K562 (cell line): ENCODE measurements around the gene TGFBR1.

Source experiments
- ATF1 ChIP-seq, 2 experiments: fragments of 450-650 bp in 1 of 2; IDR thresholded peaks; 2 replicates each; pipeline ENCODE4 v1.6.1; 2016; ENCODE audit warnings: missing compliant biosample characterization in 1 of 2, missing genetic modification characterization in 1 of 2
- BCLAF1 ChIP-seq, 2 experiments: fragments of 450-650 bp in 1 of 2; IDR thresholded peaks; 2 replicates each; pipeline ENCODE4 v1.6.1; 2011 to 2017; ENCODE audit warnings: low read depth in 2 of 2, antibody characterized with exemption in 1 of 2, borderline replicate concordance in 1 of 2, low read length in 1 of 2, mild to moderate bottlenecking in 1 of 2, mixed read lengths in 1 of 2; ENCODE audit not compliant: control insufficient read depth in 1 of 2
- BRCA1 ChIP-seq, 2 experiments: fragments of 450-650 bp in 1 of 2; sonication (generic) in 1 of 2; formaldehyde crosslinking in 1 of 2; IDR thresholded peaks; 2 replicates each; pipeline versions ENCODE4 v1.5.0 to v1.6.1; 2017 to 2020; ENCODE audit warnings: mild to moderate bottlenecking in 1 of 2, missing genetic modification reagents in 1 of 2
- EZH2 ChIP-seq: IDR thresholded peaks from 2 replicates; pipeline ENCODE4 v1.6.1; 2012; ENCODE audit warnings: low read depth, mild to moderate bottlenecking, inconsistent platforms, low read length, borderline replicate concordance
- HDAC1 ChIP-seq, 2 experiments: fragments of 450-650 bp; IDR thresholded peaks; 2 replicates each; pipeline ENCODE4 v1.6.1; 2016 to 2017; ENCODE audit warnings: inconsistent platforms in 1 of 2, mild to moderate bottlenecking in 1 of 2, moderate library complexity in 1 of 2
- POLR2A ChIP-seq: fragments of 450-650 bp; conservative IDR thresholded peaks from 2 replicates; pipeline ENCODE4 v1.6.1; 2016
- PTBP1 ChIP-seq: fragments of 200-400 bp; formaldehyde crosslinking; IDR thresholded peaks from 2 replicates; pipeline ENCODE4 v1.6.1; 2017; ENCODE audit warnings: low read depth, low read length
- RBM14 ChIP-seq: fragments of 200-400 bp; formaldehyde crosslinking; IDR thresholded peaks from 2 replicates; pipeline ENCODE4 v1.6.1; 2018; ENCODE audit warnings: low read depth, mild to moderate bottlenecking, low read length, moderate library complexity, borderline replicate concordance; ENCODE audit not compliant: insufficient read depth
- SREBF2 ChIP-seq: sonication (generic); formaldehyde crosslinking; IDR thresholded peaks from 2 replicates; pipeline ENCODE4 v1.4.0; 2020; ENCODE audit warnings: mild to moderate bottlenecking, missing genetic modification reagents
- TF ChIP-seq, protein P1 (sequence below): fragments of 250-450 bp; sonication (Bioruptor Pico); IDR thresholded peaks from 2 replicates; pipeline ENCODE4 v1.5.0; 2022; ENCODE audit warnings: mild to moderate bottlenecking
- TF ChIP-seq, protein P2 (sequence below): sonication (generic); formaldehyde crosslinking; IDR thresholded peaks from 2 replicates; pipeline ENCODE4 v1.8.1; 2022; ENCODE audit warnings: missing genetic modification reagents

DNA sequence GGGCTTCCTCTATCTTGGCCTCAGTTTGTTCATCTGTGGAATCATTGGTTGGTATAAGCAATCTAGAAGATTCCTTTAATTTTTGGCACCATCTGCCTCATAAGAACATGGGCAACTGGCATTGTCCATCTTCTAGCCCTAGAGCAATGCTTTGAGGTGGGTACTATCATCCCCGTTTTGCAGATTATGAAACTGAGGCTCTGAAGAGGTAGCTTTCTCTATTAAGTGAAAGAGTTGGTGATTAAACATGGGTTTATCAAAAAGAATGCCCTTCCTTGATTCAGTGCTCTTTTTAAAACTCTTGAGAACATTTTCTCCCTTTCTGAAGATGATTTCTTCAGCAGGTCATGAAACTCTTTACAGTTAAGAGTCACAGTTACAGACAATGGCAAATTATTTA lies 42.4 kb upstream of the TGFBR1 start:
- TF ChIP-seq, protein P1, sequence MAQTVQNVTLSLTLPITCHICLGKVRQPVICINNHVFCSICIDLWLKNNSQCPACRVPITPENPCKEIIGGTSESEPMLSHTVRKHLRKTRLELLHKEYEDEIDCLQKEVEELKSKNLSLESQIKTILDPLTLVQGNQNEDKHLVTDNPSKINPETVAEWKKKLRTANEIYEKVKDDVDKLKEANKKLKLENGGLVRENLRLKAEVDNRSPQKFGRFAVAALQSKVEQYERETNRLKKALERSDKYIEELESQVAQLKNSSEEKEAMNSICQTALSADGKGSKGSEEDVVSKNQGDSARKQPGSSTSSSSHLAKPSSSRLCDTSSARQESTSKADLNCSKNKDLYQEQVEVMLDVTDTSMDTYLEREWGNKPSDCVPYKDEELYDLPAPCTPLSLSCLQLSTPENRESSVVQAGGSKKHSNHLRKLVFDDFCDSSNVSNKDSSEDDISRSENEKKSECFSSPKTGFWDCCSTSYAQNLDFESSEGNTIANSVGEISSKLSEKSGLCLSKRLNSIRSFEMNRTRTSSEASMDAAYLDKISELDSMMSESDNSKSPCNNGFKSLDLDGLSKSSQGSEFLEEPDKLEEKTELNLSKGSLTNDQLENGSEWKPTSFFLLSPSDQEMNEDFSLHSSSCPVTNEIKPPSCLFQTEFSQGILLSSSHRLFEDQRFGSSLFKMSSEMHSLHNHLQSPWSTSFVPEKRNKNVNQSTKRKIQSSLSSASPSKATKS, result no peak
- no peak for TF ChIP-seq BRCA1 (IDR thresholded peaks at IDR 0.05)
- no peak for TF ChIP-seq BRCA1 (CRISPR knock-in tag; IDR thresholded peaks at IDR 0.05)
- TF ChIP-seq SREBF2 (CRISPR knock-in tag), result no peak
- TF ChIP-seq BCLAF1 (IDR thresholded peaks at IDR 0.05; ENCODE audit: borderline replicate concordance in 1 of 2, control insufficient read depth in 1 of 2, low read depth in 2 of 2, low read length in 1 of 2), result no peak
- no peak for TF ChIP-seq POLR2A
- TF ChIP-seq HDAC1 (IDR thresholded peaks at IDR 0.05), result no peak
- TF ChIP-seq RBM14, result no peak
- no peak for TF ChIP-seq ATF1 (CRISPR knock-in tag; IDR thresholded peaks at IDR 0.05)
- TF ChIP-seq ATF1 (tag; IDR thresholded peaks at IDR 0.05), result no peak
- TF ChIP-seq EZH2, result no peak
- TF ChIP-seq, protein P2, sequence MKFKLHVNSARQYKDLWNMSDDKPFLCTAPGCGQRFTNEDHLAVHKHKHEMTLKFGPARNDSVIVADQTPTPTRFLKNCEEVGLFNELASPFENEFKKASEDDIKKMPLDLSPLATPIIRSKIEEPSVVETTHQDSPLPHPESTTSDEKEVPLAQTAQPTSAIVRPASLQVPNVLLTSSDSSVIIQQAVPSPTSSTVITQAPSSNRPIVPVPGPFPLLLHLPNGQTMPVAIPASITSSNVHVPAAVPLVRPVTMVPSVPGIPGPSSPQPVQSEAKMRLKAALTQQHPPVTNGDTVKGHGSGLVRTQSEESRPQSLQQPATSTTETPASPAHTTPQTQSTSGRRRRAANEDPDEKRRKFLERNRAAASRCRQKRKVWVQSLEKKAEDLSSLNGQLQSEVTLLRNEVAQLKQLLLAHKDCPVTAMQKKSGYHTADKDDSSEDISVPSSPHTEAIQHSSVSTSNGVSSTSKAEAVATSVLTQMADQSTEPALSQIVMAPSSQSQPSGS, result no peak
- TF ChIP-seq PTBP1, result no peak
